Smooth muscle cell (in vitro differentiated cells): Measurements from ENCODE around the gene CACHD1. TPM values are rescaled to one million over a fixed set of nuclear protein-coding genes. Genes with fewer than 3 reads are reported as not detected.

Experiments used
- DNase-seq: peaks from one replicate; lab custom pipeline; 2025; ENCODE audit not compliant: unreplicated experiment; lab: John Stamatoyannopoulos, UW
- H2AFZ ChIP-seq: fragments of 200-600 bp; sonication (generic); 2 replicates; pipeline ENCODE4 v1.6.0; 2016; ENCODE audit warnings: antibody characterized with exemption, low read depth, mild to moderate bottlenecking
- H3F3A ChIP-seq: fragments of 200-600 bp; sonication (generic); 2 replicates; pipeline ENCODE4 v1.6.0; 2017; ENCODE audit warnings: antibody characterized with exemption, low read depth
- H3K27ac ChIP-seq: fragments of 200-600 bp; sonication (generic); 2 replicates; pipeline ENCODE4 v1.5.1; 2016; ENCODE audit warnings: low read depth, mild to moderate bottlenecking
- H3K27me3 ChIP-seq: fragments of 200-600 bp; sonication (generic); 2 replicates; pipeline ENCODE4 v1.6.1; 2016; ENCODE audit warnings: low read depth, mild to moderate bottlenecking
- H3K36me3 ChIP-seq: fragments of 200-600 bp; sonication (generic); 2 replicates; pipeline ENCODE4 v1.5.1; 2016; ENCODE audit warnings: low read depth
- H3K4me1 ChIP-seq: fragments of 200-600 bp; sonication (generic); 2 replicates; pipeline ENCODE4 v1.5.1; 2016; ENCODE audit warnings: low read depth
- H3K4me2 ChIP-seq: fragments of 200-600 bp; sonication (generic); 2 replicates; pipeline ENCODE4 v1.6.0; 2016; ENCODE audit warnings: mild to moderate bottlenecking
- H3K4me3 ChIP-seq: fragments of 200-600 bp; sonication (generic); 2 replicates; pipeline ENCODE4 v1.5.1; 2016; ENCODE audit warnings: mild to moderate bottlenecking
- H3K79me2 ChIP-seq: fragments of 200-600 bp; sonication (generic); 2 replicates; pipeline ENCODE4 v1.6.0; 2016; ENCODE audit warnings: low read depth, mild to moderate bottlenecking
- H3K9ac ChIP-seq: fragments of 200-600 bp; sonication (generic); 2 replicates; pipeline ENCODE4 v1.6.0; 2016; ENCODE audit warnings: low read depth
- H3K9me3 ChIP-seq: fragments of 200-600 bp; sonication (generic); replicated peaks from 2 replicates; pipeline ENCODE4 v1.5.1; 2016; ENCODE audit warnings: low read depth
- H4K20me1 ChIP-seq: fragments of 200-600 bp; sonication (generic); 2 replicates; pipeline ENCODE4 v1.6.0; 2016; ENCODE audit warnings: low read depth
- WGBS: methylation state at CpG from one replicate; pipeline ENCODE4 v1.1.7; 2016; ENCODE audit warnings: low lambda C conversion rate; 5-methylcytosine and 5-hydroxymethylcytosine counted together
- polyA plus RNA-seq: library from polyadenylated mRNA; unstranded; fragments of >200 nt; fragmentation: Nextera tagmentation; extraction: Ambion mirVana; gene quantifications from 2 replicates; pipeline ENCODE4 v1.2.1, GENCODE V29; 2016
- total RNA-seq: library from RNA; depleted of rRNA; stranded (reverse); fragments of >200 nt; gene quantifications from 2 replicates; pipeline ENCODE4 v1.2.3, GENCODE V29; 2014
- TF ChIP-seq, protein P1 (sequence below): fragments of 200-600 bp; sonication (generic); IDR thresholded peaks from 2 replicates; pipeline ENCODE4 v1.5.1; 2017; ENCODE audit warnings: borderline replicate concordance, mild to moderate bottlenecking, antibody characterized with exemption; ENCODE audit not compliant: insufficient read depth, poor library complexity, severe bottlenecking

CACHD1 gene
- total and polyA plus RNA-seq, 2 experiments from 2014 or later, result 12.9 to 20.8 TPM

- peaks cover 65% of the 10 kb centered on the region for H3K79me2 ChIP-seq
- no peaks in the 10 kb centered on the region for H4K20me1 ChIP-seq
- H3K4me3 ChIP-seq, result no peak overlapping the region
- H3K9me3 ChIP-seq, result no peaks in the 10 kb centered on the region
- WGBS, result 95% methylated on average over 7 of the region's 7 CpGs
- H2AFZ ChIP-seq, result no peak overlapping the region
- H3K4me2 ChIP-seq, result peak overlapping the region; percentile 74
- TF ChIP-seq, protein P1, sequence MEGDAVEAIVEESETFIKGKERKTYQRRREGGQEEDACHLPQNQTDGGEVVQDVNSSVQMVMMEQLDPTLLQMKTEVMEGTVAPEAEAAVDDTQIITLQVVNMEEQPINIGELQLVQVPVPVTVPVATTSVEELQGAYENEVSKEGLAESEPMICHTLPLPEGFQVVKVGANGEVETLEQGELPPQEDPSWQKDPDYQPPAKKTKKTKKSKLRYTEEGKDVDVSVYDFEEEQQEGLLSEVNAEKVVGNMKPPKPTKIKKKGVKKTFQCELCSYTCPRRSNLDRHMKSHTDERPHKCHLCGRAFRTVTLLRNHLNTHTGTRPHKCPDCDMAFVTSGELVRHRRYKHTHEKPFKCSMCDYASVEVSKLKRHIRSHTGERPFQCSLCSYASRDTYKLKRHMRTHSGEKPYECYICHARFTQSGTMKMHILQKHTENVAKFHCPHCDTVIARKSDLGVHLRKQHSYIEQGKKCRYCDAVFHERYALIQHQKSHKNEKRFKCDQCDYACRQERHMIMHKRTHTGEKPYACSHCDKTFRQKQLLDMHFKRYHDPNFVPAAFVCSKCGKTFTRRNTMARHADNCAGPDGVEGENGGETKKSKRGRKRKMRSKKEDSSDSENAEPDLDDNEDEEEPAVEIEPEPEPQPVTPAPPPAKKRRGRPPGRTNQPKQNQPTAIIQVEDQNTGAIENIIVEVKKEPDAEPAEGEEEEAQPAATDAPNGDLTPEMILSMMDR, result no peak
- H3K36me3 ChIP-seq, result no peaks in the 10 kb centered on the region
- no peak overlapping the region for H3K9ac ChIP-seq
- peaks cover 57% of the 10 kb centered on the region for H3K4me1 ChIP-seq
- no peak for DNase-seq
- no peaks in the 10 kb centered on the region for H3K27me3 ChIP-seq
- H3K27ac ChIP-seq, result peak overlapping the region; percentile 96
- peaks cover 9% of the 10 kb centered on the region for H3F3A ChIP-seq
Observed at GRCh38 chr1:64483731-64484414, 13.9 kb downstream of the CACHD1 start.

DNA sequence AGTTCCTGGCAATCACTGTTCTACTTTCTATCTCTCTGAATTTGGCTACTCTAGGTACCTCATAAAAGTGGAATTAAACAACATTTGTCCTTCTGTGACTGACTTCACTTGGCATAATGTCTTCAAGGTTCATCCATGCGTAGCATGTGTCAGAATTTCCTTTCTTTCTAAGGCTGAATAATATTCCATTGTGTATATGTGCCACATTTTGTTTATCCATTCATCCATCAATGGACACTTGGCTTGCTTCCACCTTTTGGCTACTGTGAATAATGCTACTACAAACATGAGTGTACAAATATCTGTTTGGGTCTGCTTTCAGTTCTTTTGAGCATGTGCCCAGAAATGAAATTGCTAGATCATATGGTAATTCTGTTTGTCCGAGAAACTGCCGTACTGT, 14.7 kb downstream of the CACHD1 start:
- TF ChIP-seq, protein P1, result no peak
- H3F3A ChIP-seq, result peaks cover 9% of the 10 kb centered on the region
- DNase-seq, result no peak
- no peak overlapping the region for H3K27ac ChIP-seq
- H3K27me3 ChIP-seq, result no peaks in the 10 kb centered on the region
- no peak overlapping the region for H3K4me2 ChIP-seq
- WGBS, result 96% methylated on average over 3 of the region's 3 CpGs
- no peak overlapping the region for H2AFZ ChIP-seq
- peaks cover 61% of the 10 kb centered on the region for H3K4me1 ChIP-seq
- peaks cover 58% of the 10 kb centered on the region for H3K79me2 ChIP-seq
- H3K9me3 ChIP-seq, result no peaks in the 10 kb centered on the region
- H3K4me3 ChIP-seq, result no peak overlapping the region
- H4K20me1 ChIP-seq, result no peaks in the 10 kb centered on the region
- no peak overlapping the region for H3K9ac ChIP-seq
- H3K36me3 ChIP-seq, result no peaks in the 10 kb centered on the region

GRCh38 chr1:64486193-64486592, 16.3 kb downstream of the CACHD1 start:
- Histone ChIP-seq H3K9ac (no peak overlapping the region), H3F3A (peaks cover 9% of the 10 kb centered on the region), H3K79me2 (peaks cover 59% of the 10 kb centered on the region), H3K9me3 (no peaks in the 10 kb centered on the region), H3K27ac (no peak overlapping the region), H3K4me3 (no peak overlapping the region), H3K36me3 (no peaks in the 10 kb centered on the region), H4K20me1 (no peaks in the 10 kb centered on the region), H3K4me2 (no peak overlapping the region), H3K4me1 (peaks cover 46% of the 10 kb centered on the region), H3K27me3 (no peaks in the 10 kb centered on the region), H2AFZ (no peak overlapping the region)
- no peak for DNase-seq
- WGBS, result 81% methylated on average over 7 of the region's 7 CpGs
- TF ChIP-seq, protein P1, result no peak

GRCh38 chr1:64487061-64487460, 17.1 kb downstream of the CACHD1 start:
- Histone ChIP-seq H3K9ac (no peak overlapping the region), H3K36me3 (no peaks in the 10 kb centered on the region), H3K79me2 (peaks cover 66% of the 10 kb centered on the region), H3K27ac (no peak overlapping the region), H3K4me2 (no peak overlapping the region), H3F3A (peaks cover 9% of the 10 kb centered on the region), H3K27me3 (no peaks in the 10 kb centered on the region), H3K4me3 (no peak overlapping the region), H3K4me1 (peaks cover 38% of the 10 kb centered on the region), H4K20me1 (no peaks in the 10 kb centered on the region), H2AFZ (no peak overlapping the region), H3K9me3 (no peaks in the 10 kb centered on the region)
- WGBS, result 100% methylated on average over 1 of the region's 1 CpG
- TF ChIP-seq, protein P1, result no peak
- no peak for DNase-seq
